OCI-M2 (cell line): ENCODE measurements around the gene CLCA2.

Experiments
- DNase-seq: peaks from one replicate; lab custom pipeline; 2025; ENCODE audit not compliant: unreplicated experiment; lab: John Stamatoyannopoulos, UW

Gene CLCA2

GRCh38 chr1:86429122-86429725 lies 5.3 kb downstream of the CLCA2 start:
- no peak for DNase-seq

DNA sequence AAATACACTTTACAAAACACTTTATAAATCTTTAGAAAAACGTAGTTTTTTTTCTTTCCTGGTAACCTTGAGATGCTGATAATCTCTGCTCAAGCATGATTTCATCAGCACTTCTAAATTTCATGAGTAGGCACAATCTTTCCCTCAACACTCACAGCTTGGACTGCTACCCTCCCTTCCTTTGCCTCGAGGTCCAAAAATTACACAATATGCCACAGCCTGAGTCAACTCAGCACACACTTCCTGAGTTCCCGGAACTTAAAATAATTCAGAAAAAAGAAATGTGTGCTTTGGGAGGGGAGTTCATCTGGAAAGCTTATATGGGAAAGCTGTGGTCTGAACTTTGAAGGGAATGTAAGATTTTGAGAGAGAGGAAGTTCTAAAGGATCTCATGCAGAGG lies 5.9 kb downstream of the CLCA2 start:
- no peak for DNase-seq

- DNase-seq: no peak
Measured at GRCh38 chr1:86430376-86430775, 6.4 kb downstream of the CLCA2 start.

DNA sequence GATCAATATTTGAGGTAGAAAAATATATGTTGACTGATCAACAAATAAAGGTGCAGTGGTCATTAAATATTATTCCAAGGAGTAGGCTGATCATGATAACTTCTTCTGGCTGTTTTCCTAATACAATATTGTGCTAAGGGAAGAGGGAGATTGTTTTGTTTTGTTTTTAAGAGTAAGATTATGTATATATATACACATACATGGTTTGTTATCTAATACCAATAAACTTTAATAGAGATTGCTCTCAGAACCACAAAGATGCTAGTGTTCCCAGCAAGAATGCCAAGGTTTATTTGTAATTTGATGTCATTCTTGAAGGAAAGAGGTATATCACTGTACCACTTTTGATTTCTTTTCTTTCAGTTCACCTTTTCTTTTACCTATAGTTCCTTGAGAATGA lies 10.1 kb downstream of the CLCA2 start:
- no peak for DNase-seq

GRCh38 chr1:86435327-86435726 lies 11.4 kb downstream of the CLCA2 start:
- DNase-seq: no peak

- no peak for DNase-seq
Measured at GRCh38 chr1:86436041-86436440, 12.1 kb downstream of the CLCA2 start.

GRCh38 chr1:86441581-86441980 lies 17.6 kb downstream of the CLCA2 start:
- DNase-seq: no peak

- no peak for DNase-seq
Measured at GRCh38 chr1:86441997-86442396, 18.0 kb downstream of the CLCA2 start.

DNA sequence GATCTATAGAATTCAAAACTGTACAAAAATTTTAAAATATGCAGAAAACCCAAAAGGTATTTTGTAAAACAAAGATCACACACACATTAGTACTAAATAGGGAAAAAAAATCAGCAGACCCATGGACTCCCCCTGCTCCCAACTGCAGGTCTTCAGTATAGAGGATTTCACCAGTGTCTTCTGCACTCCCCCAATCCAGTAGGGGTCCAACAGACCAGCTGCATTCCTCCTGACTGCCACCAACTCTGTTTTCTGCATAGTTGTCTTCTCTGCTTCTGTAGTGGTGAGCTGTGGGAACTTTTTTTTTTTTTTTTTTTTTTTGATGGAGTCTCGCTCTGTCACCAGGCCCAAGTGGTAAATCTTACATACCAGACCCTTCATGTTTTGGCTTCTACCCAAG lies 21.9 kb downstream of the CLCA2 start:
- no peak for DNase-seq

DNA sequence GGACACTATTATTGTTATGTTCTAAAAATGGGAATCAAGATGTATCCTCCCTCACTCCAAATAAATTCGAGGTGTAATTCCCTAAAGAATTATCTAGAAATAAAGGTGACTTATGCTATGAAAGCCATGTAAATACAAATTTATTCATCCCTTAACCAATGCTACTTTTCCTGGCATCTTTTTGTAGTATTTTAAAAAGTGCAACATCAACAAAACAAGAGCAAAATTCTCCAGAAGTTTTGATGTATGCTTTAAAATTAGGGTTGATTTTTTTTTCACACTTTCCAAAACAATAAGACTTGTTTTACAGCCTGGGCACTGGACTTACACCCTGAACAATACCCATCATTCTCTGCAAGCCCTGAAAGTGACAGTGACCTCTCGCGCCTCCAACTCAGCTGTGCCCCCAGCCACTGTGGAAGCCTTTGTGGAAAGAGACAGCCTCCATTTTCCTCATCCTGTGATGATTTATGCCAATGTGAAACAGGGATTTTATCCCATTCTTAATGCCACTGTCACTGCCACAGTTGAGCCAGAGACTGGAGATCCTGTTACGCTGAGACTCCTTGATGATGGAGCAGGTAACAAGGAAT lies 23.3 kb downstream of the CLCA2 start:
- DNase-seq: no peak

DNA sequence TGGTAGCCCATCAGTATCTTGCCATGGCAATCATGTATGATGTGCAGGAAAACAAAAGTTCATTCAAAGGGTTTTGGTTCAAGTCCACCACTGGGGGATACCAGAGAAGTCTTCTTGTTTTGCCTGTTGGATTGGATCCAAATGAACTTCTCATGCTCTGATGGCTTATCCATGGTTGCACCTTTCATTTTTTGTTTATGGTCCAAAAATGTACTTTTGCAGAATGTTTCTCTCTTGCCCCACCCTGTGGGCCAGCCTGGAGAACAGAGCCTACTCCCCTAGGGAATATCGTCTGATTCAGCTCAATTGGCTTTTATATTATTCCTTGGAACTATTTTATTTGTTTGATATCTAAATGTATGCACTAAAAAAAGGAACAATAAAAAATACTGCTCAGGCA lies 24.7 kb downstream of the CLCA2 start:
- no peak for DNase-seq

- DNase-seq: no peak
Measured at GRCh38 chr1:86449103-86449502, 25.1 kb downstream of the CLCA2 start.

DNA sequence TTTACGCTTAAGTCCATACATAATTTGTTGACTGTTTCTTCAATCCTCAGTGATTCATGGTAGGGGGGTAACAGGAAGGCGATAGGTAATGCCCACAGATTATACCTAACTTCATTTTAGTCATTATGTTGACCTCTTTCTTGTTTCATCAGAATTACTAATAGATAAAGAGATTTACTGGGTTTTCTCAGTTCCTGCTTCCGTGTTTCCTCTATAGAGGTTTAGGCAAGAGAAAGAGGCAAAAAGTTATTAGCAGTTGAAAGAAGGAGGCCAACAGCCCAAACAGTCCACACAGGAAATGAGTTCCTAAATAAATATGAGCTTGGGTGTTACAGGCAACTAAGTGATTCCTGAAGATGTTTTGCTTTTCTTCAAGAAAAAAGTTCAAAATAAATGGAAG lies 26.9 kb downstream of the CLCA2 start:
- no peak for DNase-seq

DNA sequence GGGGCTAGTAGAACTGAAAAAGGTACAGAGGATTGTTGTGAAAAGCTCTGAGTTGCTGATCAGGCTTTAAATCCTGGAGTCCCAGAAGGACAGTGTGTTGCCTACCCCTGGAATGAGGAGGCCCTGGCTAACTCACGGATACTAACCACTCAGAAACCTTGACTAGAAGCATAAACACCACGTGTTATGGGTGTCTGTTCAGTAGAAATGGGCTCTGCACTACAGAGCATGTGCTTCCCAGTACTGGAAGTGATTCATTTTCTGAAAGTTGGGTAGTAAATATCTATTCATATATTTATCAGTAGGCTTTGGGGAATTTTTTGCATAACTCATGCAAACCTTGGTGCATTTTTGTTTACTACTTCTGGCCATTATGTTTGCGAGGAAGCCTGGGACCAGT lies 29.7 kb downstream of the CLCA2 start:
- DNase-seq: no peak

DNA sequence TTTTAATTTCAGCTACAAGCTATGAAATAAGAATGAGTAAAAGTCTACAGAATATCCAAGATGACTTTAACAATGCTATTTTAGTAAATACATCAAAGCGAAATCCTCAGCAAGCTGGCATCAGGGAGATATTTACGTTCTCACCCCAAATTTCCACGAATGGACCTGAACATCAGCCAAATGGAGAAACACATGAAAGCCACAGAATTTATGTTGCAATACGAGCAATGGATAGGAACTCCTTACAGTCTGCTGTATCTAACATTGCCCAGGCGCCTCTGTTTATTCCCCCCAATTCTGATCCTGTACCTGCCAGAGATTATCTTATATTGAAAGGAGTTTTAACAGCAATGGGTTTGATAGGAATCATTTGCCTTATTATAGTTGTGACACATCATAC lies 31.1 kb downstream of the CLCA2 start:
- no peak for DNase-seq

- no peak for DNase-seq
Measured at GRCh38 chr1:86460998-86461397, 37.0 kb downstream of the CLCA2 start.

DNA sequence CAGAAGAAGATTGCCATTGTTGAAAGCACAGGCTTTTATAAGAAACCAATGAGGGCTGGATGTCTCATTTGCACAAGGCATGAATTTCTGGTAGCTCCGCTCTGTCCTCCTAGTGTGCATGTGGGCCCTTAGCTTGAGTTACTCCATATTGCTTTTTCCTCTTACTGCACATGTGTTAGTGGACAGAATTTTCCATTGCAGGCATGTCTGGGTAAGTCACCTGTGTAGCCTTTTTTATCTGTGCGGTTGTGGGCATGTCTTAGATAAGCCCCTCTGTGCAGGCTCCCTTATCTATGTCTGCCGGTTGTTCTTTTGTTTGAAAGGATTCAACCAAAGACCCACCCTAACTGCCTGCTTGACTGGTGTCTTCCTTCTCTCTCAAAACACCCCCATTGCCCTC lies 37.5 kb downstream of the CLCA2 start:
- no peak for DNase-seq

GRCh38 chr1:86464819-86465218 lies 40.8 kb downstream of the CLCA2 start:
- DNase-seq: no peak

- DNase-seq: no peak
Measured at GRCh38 chr1:86466109-86466844, 42.3 kb downstream of the CLCA2 start.

DNA sequence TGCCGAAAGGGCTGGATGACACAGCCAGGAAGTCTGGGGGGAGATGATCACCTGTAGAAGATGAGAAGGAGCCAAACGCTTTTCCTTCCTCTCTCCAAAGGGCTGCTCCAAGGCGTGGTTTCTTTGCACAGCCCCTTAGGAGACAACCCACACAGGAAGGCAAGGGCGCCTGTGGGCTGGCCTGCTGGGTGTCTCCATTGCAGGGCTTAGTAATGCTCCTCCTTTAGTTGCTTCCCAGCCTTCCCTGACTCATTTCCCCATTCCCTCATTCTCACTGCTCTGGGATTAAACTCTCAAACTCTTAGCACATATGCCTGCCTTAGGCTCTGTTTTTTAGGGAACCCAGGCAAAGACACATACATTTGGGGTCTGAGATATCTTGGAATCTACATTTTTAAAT lies 43.0 kb downstream of the CLCA2 start:
- DNase-seq: no peak

DNA sequence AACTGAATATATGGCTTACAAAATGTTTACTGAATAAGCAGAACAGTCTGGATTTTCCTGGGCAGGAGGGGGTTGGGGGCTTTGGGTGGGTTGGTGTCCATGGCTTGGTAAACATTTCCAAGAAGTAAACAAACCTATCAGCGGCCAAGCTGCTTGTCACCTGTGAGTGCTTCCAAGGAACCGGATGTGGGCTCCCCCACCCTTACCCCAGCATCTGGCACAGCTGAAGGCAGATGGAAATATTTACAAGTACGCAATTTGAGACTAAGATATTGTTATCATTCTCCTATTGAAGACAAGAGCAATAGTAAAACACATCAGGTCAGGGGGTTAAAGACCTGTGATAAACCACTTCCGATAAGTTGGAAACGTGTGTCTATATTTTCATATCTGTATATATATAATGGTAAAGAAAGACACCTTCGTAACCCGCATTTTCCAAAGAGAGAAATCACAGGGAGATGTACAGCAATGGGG lies 44.6 kb downstream of the CLCA2 start, which contains the start of gene CLCA1:
TSS of gene CLCA1 (plus strand) at position 427 of the 477 bp plus-strand sequence. CDS start at position 472, 45 bp downstream.
- DNase-seq: no peak

DNA sequence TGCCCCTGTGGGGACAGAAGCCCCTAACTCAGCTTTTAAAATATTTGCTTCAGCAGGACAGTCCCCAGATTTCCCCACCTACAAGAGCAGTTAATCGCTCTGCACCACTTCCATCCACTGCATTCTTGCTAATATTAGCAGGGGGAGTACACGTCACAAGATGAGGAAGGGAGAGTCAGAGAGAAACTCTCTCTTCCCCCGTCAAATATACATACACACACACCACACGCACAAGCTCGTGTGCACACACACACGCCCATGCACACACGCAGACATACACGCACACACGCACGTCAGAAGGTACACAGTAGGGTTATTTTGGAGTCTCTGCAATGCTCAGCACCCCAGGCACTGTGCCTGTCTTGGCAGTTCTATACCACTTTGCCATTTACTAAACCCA lies 46.9 kb downstream of the CLCA2 start:
- DNase-seq: no peak
